ENCODE results near the gene CD93.

CD93 gene

GRCh38 chr20:23036371-23036770 is 49.8 kb downstream of the CD93 start:
- H3K4me3 ChIP-seq (ENCODE audit: low read length): no peak overlapping the region
- no peaks in the 10 kb centered on the region for H3K4me1 ChIP-seq (ENCODE audit: control insufficient read depth, insufficient read depth, low read length)
- H3K9me3 ChIP-seq (ENCODE audit: control insufficient read depth, low read length): peaks cover 4% of the 10 kb centered on the region
- DNase-seq (ENCODE audit: low read depth): no peak
- H3K36me3 ChIP-seq (ENCODE audit: control insufficient read depth, insufficient read depth, low read length, severe bottlenecking): no peaks in the 10 kb centered on the region
- H3K27me3 ChIP-seq (replicated peaks; ENCODE audit: control insufficient read depth, insufficient read depth, low read length): peaks cover 76% of the 10 kb centered on the region
- H3K9ac ChIP-seq (ENCODE audit: low read length): no peak overlapping the region

- Histone ChIP-seq H3K9me3 (ENCODE audit: control insufficient read depth, low read length) (peaks cover 4% of the 10 kb centered on the region), H3K27me3 (replicated peaks; ENCODE audit: control insufficient read depth, insufficient read depth, low read length) (peaks cover 72% of the 10 kb centered on the region), H3K9ac (ENCODE audit: low read length) (no peak overlapping the region), H3K4me3 (ENCODE audit: low read length) (no peak overlapping the region), H3K36me3 (ENCODE audit: control insufficient read depth, insufficient read depth, low read length, severe bottlenecking) (no peaks in the 10 kb centered on the region), H3K4me1 (ENCODE audit: control insufficient read depth, insufficient read depth, low read length) (no peaks in the 10 kb centered on the region)
- no peak for DNase-seq (ENCODE audit: low read depth)
Observed at GRCh38 chr20:23035731-23036130, 50.4 kb downstream of the CD93 start.

GRCh38 chr20:23034721-23035671 is 51.1 kb downstream of the CD93 start, which contains the start of gene SSTR4:
Gene SSTR4, plus strand, starts transcription at chr20:23035312. Its CDS starts 172 bp downstream, at chr20:23035484.
- DNase-seq (ENCODE audit: low read depth): no peak
- Histone ChIP-seq H3K9me3 (ENCODE audit: control insufficient read depth, low read length) (peaks cover 4% of the 10 kb centered on the region), H3K9ac (ENCODE audit: low read length) (no peak within 1 kb of the TSS), H3K36me3 (ENCODE audit: control insufficient read depth, insufficient read depth, low read length, severe bottlenecking) (no peaks in the 10 kb centered on the region), H3K4me3 (ENCODE audit: low read length) (no peak within 1 kb of the TSS), H3K27me3 (replicated peaks; ENCODE audit: control insufficient read depth, insufficient read depth, low read length) (peaks cover 70% of the 10 kb centered on the region), H3K4me1 (ENCODE audit: control insufficient read depth, insufficient read depth, low read length) (no peaks in the 10 kb centered on the region)

GRCh38 chr20:23033918-23034317 is 52.2 kb downstream of the CD93 start:
- H3K4me1 ChIP-seq (ENCODE audit: control insufficient read depth, insufficient read depth, low read length): peaks cover under 1% of the 10 kb centered on the region
- no peaks in the 10 kb centered on the region for H3K36me3 ChIP-seq (ENCODE audit: control insufficient read depth, insufficient read depth, low read length, severe bottlenecking)
- H3K9ac ChIP-seq (ENCODE audit: low read length): no peak overlapping the region
- peaks cover 65% of the 10 kb centered on the region for H3K27me3 ChIP-seq (replicated peaks; ENCODE audit: control insufficient read depth, insufficient read depth, low read length)
- no peak overlapping the region for H3K4me3 ChIP-seq (ENCODE audit: low read length)
- H3K9me3 ChIP-seq (ENCODE audit: control insufficient read depth, low read length): peaks cover 4% of the 10 kb centered on the region
- no peak for DNase-seq (ENCODE audit: low read depth)

GRCh38 chr20:23032750-23033078 is 53.4 kb downstream of the CD93 start:
- Histone ChIP-seq H3K9ac (ENCODE audit: low read length) (no peak overlapping the region), H3K4me3 (ENCODE audit: low read length) (no peak overlapping the region), H3K9me3 (ENCODE audit: control insufficient read depth, low read length) (peaks cover 4% of the 10 kb centered on the region), H3K27me3 (replicated peaks; ENCODE audit: control insufficient read depth, insufficient read depth, low read length) (peaks cover 53% of the 10 kb centered on the region), H3K36me3 (ENCODE audit: control insufficient read depth, insufficient read depth, low read length, severe bottlenecking) (no peaks in the 10 kb centered on the region), H3K4me1 (ENCODE audit: control insufficient read depth, insufficient read depth, low read length) (peaks cover 11% of the 10 kb centered on the region)
- DNase-seq (ENCODE audit: low read depth): no peak

GRCh38 chr20:23032056-23032749 is 53.9 kb downstream of the CD93 start:
- peaks cover 11% of the 10 kb centered on the region for H3K4me1 ChIP-seq (ENCODE audit: control insufficient read depth, insufficient read depth, low read length)
- H3K36me3 ChIP-seq (ENCODE audit: control insufficient read depth, insufficient read depth, low read length, severe bottlenecking): no peaks in the 10 kb centered on the region
- H3K4me3 ChIP-seq (ENCODE audit: low read length): no peak overlapping the region
- no peak for DNase-seq (ENCODE audit: low read depth)
- peaks cover 4% of the 10 kb centered on the region for H3K9me3 ChIP-seq (ENCODE audit: control insufficient read depth, low read length)
- no peak overlapping the region for H3K9ac ChIP-seq (ENCODE audit: low read length)
- H3K27me3 ChIP-seq (replicated peaks; ENCODE audit: control insufficient read depth, insufficient read depth, low read length): peaks cover 52% of the 10 kb centered on the region

- Histone ChIP-seq H3K9me3 (ENCODE audit: control insufficient read depth, low read length) (peaks cover 3% of the 10 kb centered on the region), H3K4me1 (ENCODE audit: control insufficient read depth, insufficient read depth, low read length) (peaks cover 11% of the 10 kb centered on the region), H3K36me3 (ENCODE audit: control insufficient read depth, insufficient read depth, low read length, severe bottlenecking) (no peaks in the 10 kb centered on the region), H3K9ac (ENCODE audit: low read length) (no peak overlapping the region), H3K27me3 (replicated peaks; ENCODE audit: control insufficient read depth, insufficient read depth, low read length) (peaks cover 43% of the 10 kb centered on the region), H3K4me3 (ENCODE audit: low read length) (no peak overlapping the region)
- no peak for DNase-seq (ENCODE audit: low read depth)
Observed at GRCh38 chr20:23031346-23031745, 54.8 kb downstream of the CD93 start.
